Natural killer cell treated with Interleukin-12 subunit alpha and Interleukin-12 subunit beta and Interleukin-15 and Interleukin-18, amount 100 ng/mL, for 72 hours (primary cell): ENCODE measurements around the gene ZNF800. TPM values are rescaled to one million over a fixed set of nuclear protein-coding genes. Genes with fewer than 3 reads are reported as not detected.

ENCODE experiments used
- total RNA-seq, 2 donors: library from RNA; stranded (reverse); gene quantifications; one replicate each; pipeline ENCODE4 v1.2.3, GENCODE V29; 2022

ZNF800 gene
- total RNA-seq, 2 donors from 2014 or later, result 52.8 to 56.3 TPM

Other genes starting within 250 kb of the ZNF800 start
- not detected for gene GRM8, start 139.8 kb downstream of the ZNF800 start, total RNA-seq
- 10 to 100 TPM; 21.8 TPM for gene GCC1, start 192.9 kb upstream of the ZNF800 start, total RNA-seq
- gene ARF5, start 195.7 kb upstream of the ZNF800 start, total RNA-seq, result 100 to 1,000 TPM in 1 of 2 donors, 10 to 100 TPM in 1; 69.0 to 106 TPM
- 1 to 10 TPM in 1 of 2 donors, under 1 TPM in 1; 0.39 to 1.4 TPM for gene FSCN3, start 201.0 kb upstream of the ZNF800 start, total RNA-seq
- not detected for gene PAX4, start 225.4 kb upstream of the ZNF800 start, total RNA-seq